IMR-90 (cell line): ENCODE results near the gene RMC1. TPM values are rescaled to one million over a fixed set of nuclear protein-coding genes. Genes with fewer than 3 reads are reported as not detected.

ENCODE experiments used
- ATAC-seq: fragments of 200-7000 bp; cut with Tn5 transposase; 2 replicates; pipeline ENCODE4 v1.9.1; 2020; ENCODE audit warnings: low read depth, mild to moderate bottlenecking, moderate library complexity
- BruUV-seq: library from RNA; stranded (reverse); fragments of 400-500 nt; replicated peaks from 2 replicates; lab custom pipeline; 2021; lab: Mats Ljungman, UMichigan
- CTCF ChIA-PET: fragments of 300-600 bp; formaldehyde crosslinking; extraction: SDS; loops from one replicate; lab custom pipeline; 2021; ENCODE audit warnings: antibody characterized with exemption; lab: Yijun Ruan, JAX
- POLR2A ChIA-PET: fragments of 300-600 bp; sonication (Branson Sonifier 250); formaldehyde crosslinking; loops from one replicate; lab custom pipeline; 2022; ENCODE audit warnings: antibody characterized with exemption; ENCODE audit not compliant: unreplicated experiment; lab: Charles Lee
- DNase-seq: peaks from one replicate; pipeline ENCODE4 v3.0.0; 2013
- H2AFZ ChIP-seq: replicated peaks from 2 replicates; pipeline ENCODE3; 2013; ENCODE audit warnings: low read length, mild to moderate bottlenecking; ENCODE audit not compliant: poor library complexity
- H2AK5ac ChIP-seq: 2 replicates; pipeline ENCODE4 v1.6.1; 2013; ENCODE audit warnings: low read depth, low read length, inconsistent platforms
- H2AK9ac ChIP-seq: replicated peaks from 2 replicates; pipeline ENCODE3; 2013; ENCODE audit warnings: mild to moderate bottlenecking, low read depth, low read length, moderate library complexity; ENCODE audit not compliant: poor library complexity
- H2BK120ac ChIP-seq: 2 replicates; pipeline ENCODE4 v1.6.1; 2013; ENCODE audit warnings: low read depth, low read length, inconsistent platforms
- H2BK15ac ChIP-seq: 3 replicates; pipeline ENCODE4 v1.6.1; 2013; ENCODE audit warnings: low read depth, low read length, inconsistent platforms
- H2BK20ac ChIP-seq: 2 replicates; pipeline ENCODE4 v1.6.1; 2013; ENCODE audit warnings: low read depth, mild to moderate bottlenecking, inconsistent platforms, low read length, moderate library complexity
- H2BK5ac ChIP-seq: 2 replicates; pipeline ENCODE4 v1.6.1; 2013; ENCODE audit warnings: mild to moderate bottlenecking, low read depth, low read length, inconsistent platforms; ENCODE audit not compliant: poor library complexity, severe bottlenecking
- H3K14ac ChIP-seq: replicated peaks from 2 replicates; pipeline ENCODE4 v1.6.1; 2013; ENCODE audit warnings: low read depth, low read length, inconsistent platforms
- H3K18ac ChIP-seq: 2 replicates; pipeline ENCODE4 v1.6.1; 2013; ENCODE audit warnings: low read depth, low read length, control low read depth
- H3K23ac ChIP-seq: 2 replicates; pipeline ENCODE4 v1.6.1; 2013; ENCODE audit warnings: low read depth, low read length, inconsistent platforms
- H3K27ac ChIP-seq: 2 replicates; pipeline ENCODE4 v1.5.1; 2013; ENCODE audit warnings: mild to moderate bottlenecking, control low read depth, low read length; ENCODE audit not compliant: insufficient read depth
- H3K27me3 ChIP-seq: 2 replicates; pipeline ENCODE4 v1.6.1; 2013; ENCODE audit warnings: low read length; ENCODE audit not compliant: control insufficient read depth, insufficient read depth
- H3K36me3 ChIP-seq: 2 replicates; pipeline ENCODE4 v1.6.1; 2013; ENCODE audit warnings: low read length, mixed read lengths; ENCODE audit not compliant: control insufficient read depth, insufficient read depth
- H3K4ac ChIP-seq: 2 replicates; pipeline ENCODE4 v1.6.1; 2013; ENCODE audit warnings: low read depth, low read length, inconsistent platforms
- H3K4me1 ChIP-seq: 2 replicates; pipeline ENCODE4 v1.6.1; 2013; ENCODE audit warnings: low read length, mixed read lengths; ENCODE audit not compliant: control insufficient read depth, insufficient read depth
- H3K4me2 ChIP-seq: 2 replicates; pipeline ENCODE4 v1.6.1; 2013; ENCODE audit warnings: low read depth, mild to moderate bottlenecking, control low read depth, low read length, moderate library complexity
- H3K4me3 ChIP-seq: 2 replicates; pipeline ENCODE4 v1.5.1; 2013; ENCODE audit warnings: low read depth, mild to moderate bottlenecking, control low read depth, low read length, moderate library complexity; ENCODE audit not compliant: insufficient read depth
- H3K56ac ChIP-seq: 2 replicates; pipeline ENCODE4 v1.6.1; 2013; ENCODE audit warnings: low read length, inconsistent platforms; ENCODE audit not compliant: insufficient read depth; ENCODE audit errors: extremely low read depth
- H3K79me1 ChIP-seq, 2 experiments: 2 replicates each; pipeline ENCODE4 v1.6.1; 2013; ENCODE audit warnings: low read length in 2 of 2, inconsistent platforms in 1 of 2, low read depth in 1 of 2
- H3K9ac ChIP-seq: 2 replicates; pipeline ENCODE4 v1.6.1; 2013; ENCODE audit warnings: low read depth, low read length, control low read depth
- H3K9me1 ChIP-seq: 2 replicates; pipeline ENCODE4 v1.6.1; 2013; ENCODE audit warnings: low read length, inconsistent platforms; ENCODE audit not compliant: insufficient read depth
- H3K9me3 ChIP-seq: 2 replicates; pipeline ENCODE4 v1.6.1; 2013; ENCODE audit warnings: low read length; ENCODE audit not compliant: control insufficient read depth, insufficient read depth
- H4K20me1 ChIP-seq: 2 replicates; pipeline ENCODE4 v1.6.1; 2013; ENCODE audit warnings: low read length, inconsistent platforms; ENCODE audit not compliant: insufficient read depth
- H4K5ac ChIP-seq: 2 replicates; pipeline ENCODE4 v1.6.1; 2013; ENCODE audit warnings: mild to moderate bottlenecking, low read depth, low read length, control low read depth
- H4K8ac ChIP-seq, 2 experiments: 2 replicates each; pipeline ENCODE4 v1.6.1; 2013; ENCODE audit warnings: low read depth in 2 of 2, low read length in 2 of 2, control low read depth in 1 of 2, inconsistent platforms in 1 of 2
- H4K91ac ChIP-seq: 2 replicates; pipeline ENCODE4 v1.6.1; 2013; ENCODE audit warnings: low read depth, low read length, inconsistent platforms; ENCODE audit not compliant: insufficient read depth
- BHLHE40 ChIP-seq: fragments of 150-350 bp; IDR thresholded peaks from 2 replicates; pipeline ENCODE4 v1.6.1; 2016; ENCODE audit warnings: mild to moderate bottlenecking, low read depth, low read length
- MAFK ChIP-seq: IDR thresholded peaks from 2 replicates; pipeline ENCODE4 v1.6.1; 2012; ENCODE audit warnings: low read depth, low read length, improper control_type of control experiment
- MAZ ChIP-seq: IDR thresholded peaks from 2 replicates; pipeline ENCODE4 v1.6.1; 2012; ENCODE audit warnings: low read depth, mild to moderate bottlenecking, low read length, improper control_type of control experiment, moderate library complexity, borderline replicate concordance
- MXI1 ChIP-seq: IDR thresholded peaks from 2 replicates; pipeline ENCODE4 v1.6.1; 2012; ENCODE audit warnings: low read depth, mild to moderate bottlenecking, low read length, moderate library complexity, borderline replicate concordance
- POLR2A ChIP-seq: IDR thresholded peaks from 2 replicates; pipeline ENCODE4 v1.6.1; 2012; ENCODE audit warnings: mild to moderate bottlenecking, low read depth, low read length
- RAD21 ChIP-seq: IDR thresholded peaks from 2 replicates; pipeline ENCODE4 v1.6.1; 2012; ENCODE audit warnings: low read length, improper control_type of control experiment
- RCOR1 ChIP-seq: IDR thresholded peaks from 2 replicates; pipeline ENCODE4 v1.6.1; 2012; ENCODE audit warnings: mild to moderate bottlenecking, low read length, improper control_type of control experiment; ENCODE audit not compliant: insufficient replicate concordance
- SMC3 ChIP-seq: fragments of 150-350 bp; IDR thresholded peaks from 2 replicates; pipeline ENCODE4 v1.6.1; 2016; ENCODE audit warnings: low read depth, mild to moderate bottlenecking, antibody characterized with exemption, low read length, moderate library complexity
- WGBS, 2 experiments: methylation state at CpG; one replicate each; pipeline versions ENCODE4 v1.1.5 to v1.1.7; 2013; ENCODE audit warnings: missing lambda C conversion rate in 2 of 2; ENCODE audit not compliant: insufficient read length in 1 of 2; ENCODE audit errors: extremely low coverage in 2 of 2; 5-methylcytosine and 5-hydroxymethylcytosine counted together
- dilution Hi-C: fragments of 300-500 bp; cut with HindIII; formaldehyde crosslinking; loops from one replicate; pipeline ENCODE4 v1.14.3; 2018; ENCODE audit warnings: low sequenced_read_pairs; ENCODE audit not compliant: unreplicated experiment
- in situ Hi-C: fragments of 300-500 bp; cut with MboI; formaldehyde crosslinking; loops from 3 replicates; pipeline ENCODE4 v1.14.3; 2019; ENCODE audit warnings: low sequenced_read_pairs, inconsistent platforms, mixed read lengths
- intact Hi-C: fragments of 100-400 bp; cut with micrococcal nuclease; formaldehyde crosslinking; loops from 2 replicates; pipeline ENCODE4 v1.10.0; 2022
- polyA plus RNA-seq, 3 experiments: library from polyadenylated mRNA; depleted of rRNA; stranded (reverse); fragments of >200 nt; gene quantifications; 2 replicates each; pipeline ENCODE4 v1.2.3, GENCODE V29; 2012; ENCODE audit warnings: low replicate concordance in 1 of 3
- total RNA-seq: library from RNA; depleted of rRNA; stranded (reverse); fragments of >200 nt; gene quantifications from 2 replicates; pipeline ENCODE4 v1.2.3, GENCODE V29; 2012
- TF ChIP-seq, protein P1 (sequence below): fragments of 150-350 bp; IDR thresholded peaks from 2 replicates; pipeline ENCODE4 v1.6.1; 2017; ENCODE audit warnings: mild to moderate bottlenecking, antibody characterized with exemption, low read length, low read depth
- TF ChIP-seq, protein P2 (sequence below): conservative IDR thresholded peaks from 2 replicates; pipeline ENCODE4 v1.5.1; 2012; ENCODE audit warnings: mild to moderate bottlenecking, low read depth, low read length, improper control_type of control experiment
- TF ChIP-seq, protein P3 (sequence below): fragments of 150-350 bp; IDR thresholded peaks from 2 replicates; pipeline ENCODE4 v1.6.1; 2016; ENCODE audit warnings: low read depth, mild to moderate bottlenecking, low read length, moderate library complexity, borderline replicate concordance

RMC1 gene
- total and polyA plus RNA-seq, 2 of the 4 experiments (the other 2 are of a cell fraction): 14.2 to 18.0 TPM

DNA sequence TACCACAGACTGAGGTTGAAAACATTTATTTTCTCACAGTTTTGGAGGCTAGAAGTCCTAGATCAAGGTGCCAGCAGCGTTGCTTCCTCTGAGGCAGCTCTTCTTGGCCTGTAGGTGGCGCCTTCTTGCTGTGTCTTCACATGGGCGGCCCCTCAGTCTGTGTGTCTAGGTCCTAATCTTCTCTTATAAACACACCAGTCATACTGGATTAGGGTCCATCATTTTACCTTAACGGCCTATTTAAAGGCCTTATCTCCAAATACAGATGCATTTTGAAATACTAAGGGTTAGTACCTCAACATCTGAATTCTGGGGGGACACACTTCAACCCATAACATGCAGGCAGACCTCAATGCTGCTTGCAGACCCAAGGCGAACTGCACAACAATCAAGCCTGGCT, 4.4 kb upstream of the RMC1 start:
- Histone ChIP-seq H3K4me2 (peak overlapping the region; percentile 19; the same call in 1 of the 2 replicates), H3K27ac (no peak overlapping the region), H2AK9ac (no peak overlapping the region), H3K56ac (no peak overlapping the region), H2BK20ac (peak overlapping the region; percentile 63; the same call in 1 of the 2 replicates), H2BK120ac (no peak overlapping the region), H4K91ac (no peak overlapping the region), H3K9ac (no peak overlapping the region), H3K4ac (peak overlapping the region; percentile 32; the same call in 1 of the 2 replicates), H4K8ac (peak overlapping the region in 1 of 2 experiments; percentile 69; a peak in 1 of 4 replicates), H3K23ac (no peak overlapping the region), H3K4me3 (no peak overlapping the region), H3K4me1 (peaks cover 8% of the 10 kb centered on the region), H4K20me1 (no peaks in the 10 kb centered on the region), H4K5ac (peak overlapping the region; percentile 2; the same call in 1 of the 2 replicates), H2BK5ac (no peak overlapping the region), H3K14ac (no peak overlapping the region), H3K79me1 (peaks cover 2 to 11% of the 10 kb centered on the region in 2 experiments; a peak in 3 of 4 replicates), H3K36me3 (no peaks in the 10 kb centered on the region), H3K9me1 (peaks cover 8% of the 10 kb centered on the region), H2BK15ac (no peak overlapping the region), H3K18ac (no peak overlapping the region), H3K27me3 (no peaks in the 10 kb centered on the region), H3K9me3 (no peaks in the 10 kb centered on the region), H2AK5ac (no peak overlapping the region), H2AFZ (peak overlapping the region; percentile 72)
- in situ Hi-C loops (no loop called here), intact Hi-C loops (loop anchor here (5.0 kb wide), 1 partner anchor 203 kb away; no protein-coding TSS in a partner anchor), dilution Hi-C loops (no loop called here)
- POLR2A ChIA-PET: no interaction called here
- DNase-seq (peak; percentile 74), ATAC-seq (peak; percentile 25; the same call in 1 of the 2 replicates)
- no TSS peak for BruUV-seq
- TF ChIP-seq RAD21: peak; percentile 72
- TF ChIP-seq, protein P1, sequence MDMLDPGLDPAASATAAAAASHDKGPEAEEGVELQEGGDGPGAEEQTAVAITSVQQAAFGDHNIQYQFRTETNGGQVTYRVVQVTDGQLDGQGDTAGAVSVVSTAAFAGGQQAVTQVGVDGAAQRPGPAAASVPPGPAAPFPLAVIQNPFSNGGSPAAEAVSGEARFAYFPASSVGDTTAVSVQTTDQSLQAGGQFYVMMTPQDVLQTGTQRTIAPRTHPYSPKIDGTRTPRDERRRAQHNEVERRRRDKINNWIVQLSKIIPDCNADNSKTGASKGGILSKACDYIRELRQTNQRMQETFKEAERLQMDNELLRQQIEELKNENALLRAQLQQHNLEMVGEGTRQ: no peak
- TF ChIP-seq BHLHE40: no peak
- TF ChIP-seq MAFK: no peak
- TF ChIP-seq MXI1: no peak
- TF ChIP-seq, protein P2, sequence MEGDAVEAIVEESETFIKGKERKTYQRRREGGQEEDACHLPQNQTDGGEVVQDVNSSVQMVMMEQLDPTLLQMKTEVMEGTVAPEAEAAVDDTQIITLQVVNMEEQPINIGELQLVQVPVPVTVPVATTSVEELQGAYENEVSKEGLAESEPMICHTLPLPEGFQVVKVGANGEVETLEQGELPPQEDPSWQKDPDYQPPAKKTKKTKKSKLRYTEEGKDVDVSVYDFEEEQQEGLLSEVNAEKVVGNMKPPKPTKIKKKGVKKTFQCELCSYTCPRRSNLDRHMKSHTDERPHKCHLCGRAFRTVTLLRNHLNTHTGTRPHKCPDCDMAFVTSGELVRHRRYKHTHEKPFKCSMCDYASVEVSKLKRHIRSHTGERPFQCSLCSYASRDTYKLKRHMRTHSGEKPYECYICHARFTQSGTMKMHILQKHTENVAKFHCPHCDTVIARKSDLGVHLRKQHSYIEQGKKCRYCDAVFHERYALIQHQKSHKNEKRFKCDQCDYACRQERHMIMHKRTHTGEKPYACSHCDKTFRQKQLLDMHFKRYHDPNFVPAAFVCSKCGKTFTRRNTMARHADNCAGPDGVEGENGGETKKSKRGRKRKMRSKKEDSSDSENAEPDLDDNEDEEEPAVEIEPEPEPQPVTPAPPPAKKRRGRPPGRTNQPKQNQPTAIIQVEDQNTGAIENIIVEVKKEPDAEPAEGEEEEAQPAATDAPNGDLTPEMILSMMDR: peak; percentile 79
- TF ChIP-seq, protein P3, sequence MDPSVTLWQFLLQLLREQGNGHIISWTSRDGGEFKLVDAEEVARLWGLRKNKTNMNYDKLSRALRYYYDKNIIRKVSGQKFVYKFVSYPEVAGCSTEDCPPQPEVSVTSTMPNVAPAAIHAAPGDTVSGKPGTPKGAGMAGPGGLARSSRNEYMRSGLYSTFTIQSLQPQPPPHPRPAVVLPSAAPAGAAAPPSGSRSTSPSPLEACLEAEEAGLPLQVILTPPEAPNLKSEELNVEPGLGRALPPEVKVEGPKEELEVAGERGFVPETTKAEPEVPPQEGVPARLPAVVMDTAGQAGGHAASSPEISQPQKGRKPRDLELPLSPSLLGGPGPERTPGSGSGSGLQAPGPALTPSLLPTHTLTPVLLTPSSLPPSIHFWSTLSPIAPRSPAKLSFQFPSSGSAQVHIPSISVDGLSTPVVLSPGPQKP: no peak
- no peak for TF ChIP-seq RCOR1
- no peak for TF ChIP-seq MAZ
- no peak for TF ChIP-seq POLR2A
- TF ChIP-seq SMC3: peak; percentile 60
- CTCF ChIA-PET: interaction anchor here (0.7 to 0.9 kb wide), 4 partner anchors 9 to 82 kb away, joined by 3 to 5 read pairs (median 3); no protein-coding TSS in a partner anchor
- 0% methylated on average over 3 of the region's 5 CpGs; no CpG with 5 or more reads in 1 of the 2 experiments for WGBS, 2 experiments
